T-helper 17 cell (primary cell): Measurements from ENCODE around the gene ZNF358. TPM values are rescaled to one million over a fixed set of nuclear protein-coding genes. Genes with fewer than 3 reads are reported as not detected.

Experiments used
- ATAC-seq: fragments of 150-1000 bp; cut with Tn5 transposase; 2 replicates; pipeline ENCODE4 v1.10.0; 2021; ENCODE audit warnings: mild to moderate bottlenecking, moderate library complexity
- DNase-seq, 3 donors: peaks; one replicate each; pipeline versions ENCODE4 v3.0.0 to v3.0.0-alpha.2; 2020 to 2021
- H3K9me3 ChIP-seq: one replicate; pipeline ENCODE4 v1.7.0; 2013; ENCODE audit warnings: low read length, mild to moderate bottlenecking; ENCODE audit not compliant: control insufficient read depth, poor library complexity, severe bottlenecking
- H3K27ac Mint-ChIP-seq: one replicate; pipeline ENCODE4 v1.8.0; 2022; ENCODE audit warnings: mild to moderate bottlenecking, moderate library complexity, mixed read lengths
- H3K27me3 Mint-ChIP-seq: one replicate; pipeline ENCODE4 v1.8.0; 2022; ENCODE audit warnings: mixed read lengths
- H3K36me3 Mint-ChIP-seq: one replicate; pipeline ENCODE4 v1.8.0; 2022; ENCODE audit warnings: low read depth, mixed read lengths
- H3K4me1 Mint-ChIP-seq: one replicate; pipeline ENCODE4 v1.8.0; 2022; ENCODE audit warnings: mild to moderate bottlenecking, mixed read lengths
- H3K4me3 Mint-ChIP-seq: one replicate; pipeline ENCODE4 v1.8.0; 2022; ENCODE audit warnings: mild to moderate bottlenecking, moderate library complexity, mixed read lengths
- total RNA-seq, 4 donors: library from RNA in 2 of 4; stranded (reverse) in 2 of 4; gene quantifications; one replicate each; pipeline ENCODE4 v1.2.3 and lab custom pipeline; 2022 to 2026

The ZNF358 gene
- total RNA-seq, 2 donors from 2014 or later, result 4.1 to 5.1 TPM

DNA sequence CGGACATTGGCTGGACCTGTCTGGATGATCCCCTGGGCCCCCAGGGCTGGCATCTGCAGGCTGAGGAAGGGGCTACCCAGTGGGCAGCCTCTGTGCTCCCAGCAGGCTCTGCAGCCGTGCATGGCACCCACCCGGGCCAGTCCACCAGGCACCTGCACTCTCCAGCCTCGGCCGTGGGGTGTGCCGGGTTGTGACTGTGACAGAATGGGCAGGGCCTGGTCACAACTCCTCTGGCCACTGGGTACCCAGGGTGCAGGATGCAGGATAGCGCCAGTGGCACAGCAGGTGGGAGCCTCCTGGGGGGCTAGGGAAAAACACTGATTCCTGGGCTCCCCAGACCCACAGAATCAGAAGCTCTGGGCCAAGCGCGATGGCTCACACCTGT is 37.1 kb upstream of the ZNF358 start:
- no peaks in the 10 kb centered on the region for H3K36me3 Mint-ChIP-seq
- H3K9me3 ChIP-seq, result no peaks in the 10 kb centered on the region
- no peaks in the 10 kb centered on the region for H3K27me3 Mint-ChIP-seq
- peaks cover 8% of the 10 kb centered on the region for H3K4me1 Mint-ChIP-seq
- no peak overlapping the region for H3K4me3 Mint-ChIP-seq
- ATAC-seq (no peak), DNase-seq (no peak)
- H3K27ac Mint-ChIP-seq, result peak overlapping the region; percentile 72

DNA sequence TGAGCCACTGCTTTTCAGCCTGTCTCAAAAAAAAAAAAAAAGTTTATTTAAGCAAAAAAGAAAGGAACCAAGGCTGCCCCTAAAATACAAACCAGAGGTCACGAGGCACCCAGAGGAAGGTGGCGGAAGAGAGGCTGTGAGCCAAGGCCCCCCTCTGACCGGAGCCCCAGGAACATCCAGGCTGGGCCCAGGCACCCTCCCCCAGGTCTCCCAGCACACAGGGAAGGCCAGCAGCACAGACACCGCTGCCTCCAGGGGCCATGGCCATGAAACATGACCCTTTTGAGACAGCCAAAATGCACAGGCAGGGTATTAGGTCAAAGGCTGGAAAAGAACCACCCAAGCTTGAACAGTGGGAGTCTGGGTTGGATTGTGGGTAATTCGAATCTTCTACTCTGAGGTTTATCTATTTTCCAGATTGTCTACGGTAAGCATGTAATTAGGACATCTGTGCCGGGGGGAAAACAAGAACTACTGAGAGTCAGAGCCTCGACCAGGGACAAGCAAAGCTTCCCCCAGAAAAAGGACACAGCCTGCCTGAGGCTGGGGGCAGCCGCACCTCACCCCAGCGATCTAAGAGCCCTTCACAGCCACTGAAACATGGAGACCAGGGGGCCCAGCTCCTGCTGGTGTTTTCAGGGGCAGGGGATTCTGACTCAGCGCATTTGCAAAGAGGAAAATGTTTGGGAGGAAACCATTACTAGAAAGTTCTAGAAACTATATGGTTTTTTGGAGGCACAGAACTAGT is 35.5 kb upstream of the ZNF358 start:
- H3K27ac Mint-ChIP-seq, result peak overlapping the region; percentile 72
- no peaks in the 10 kb centered on the region for H3K36me3 Mint-ChIP-seq
- H3K9me3 ChIP-seq, result no peaks in the 10 kb centered on the region
- no peak for DNase-seq
- H3K4me1 Mint-ChIP-seq, result peaks cover 6% of the 10 kb centered on the region
- H3K27me3 Mint-ChIP-seq, result no peaks in the 10 kb centered on the region
- H3K4me3 Mint-ChIP-seq, result peak overlapping the region; percentile 33
- no peak for ATAC-seq

DNA sequence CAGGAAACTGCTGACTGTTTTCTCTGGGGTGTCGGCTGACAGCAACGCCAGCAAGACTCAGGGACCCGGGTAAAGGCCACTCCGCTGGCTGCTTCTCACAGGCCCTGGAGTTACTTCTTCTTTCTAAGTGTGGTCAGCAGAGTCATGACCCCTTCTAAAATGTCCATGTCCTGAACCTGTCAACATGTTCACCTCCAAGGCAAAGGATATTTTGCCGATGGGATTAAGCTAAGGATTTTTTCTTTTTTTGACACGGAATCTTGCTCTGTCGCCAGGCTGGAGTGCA is 35.0 kb upstream of the ZNF358 start:
- Mint-ChIP-seq H3K36me3 (no peaks in the 10 kb centered on the region), H3K27ac (peak overlapping the region; percentile 45), H3K4me1 (peaks cover 6% of the 10 kb centered on the region), H3K4me3 (no peak overlapping the region), H3K27me3 (no peaks in the 10 kb centered on the region)
- DNase-seq (no peak), ATAC-seq (no peak)
- no peaks in the 10 kb centered on the region for H3K9me3 ChIP-seq

DNA sequence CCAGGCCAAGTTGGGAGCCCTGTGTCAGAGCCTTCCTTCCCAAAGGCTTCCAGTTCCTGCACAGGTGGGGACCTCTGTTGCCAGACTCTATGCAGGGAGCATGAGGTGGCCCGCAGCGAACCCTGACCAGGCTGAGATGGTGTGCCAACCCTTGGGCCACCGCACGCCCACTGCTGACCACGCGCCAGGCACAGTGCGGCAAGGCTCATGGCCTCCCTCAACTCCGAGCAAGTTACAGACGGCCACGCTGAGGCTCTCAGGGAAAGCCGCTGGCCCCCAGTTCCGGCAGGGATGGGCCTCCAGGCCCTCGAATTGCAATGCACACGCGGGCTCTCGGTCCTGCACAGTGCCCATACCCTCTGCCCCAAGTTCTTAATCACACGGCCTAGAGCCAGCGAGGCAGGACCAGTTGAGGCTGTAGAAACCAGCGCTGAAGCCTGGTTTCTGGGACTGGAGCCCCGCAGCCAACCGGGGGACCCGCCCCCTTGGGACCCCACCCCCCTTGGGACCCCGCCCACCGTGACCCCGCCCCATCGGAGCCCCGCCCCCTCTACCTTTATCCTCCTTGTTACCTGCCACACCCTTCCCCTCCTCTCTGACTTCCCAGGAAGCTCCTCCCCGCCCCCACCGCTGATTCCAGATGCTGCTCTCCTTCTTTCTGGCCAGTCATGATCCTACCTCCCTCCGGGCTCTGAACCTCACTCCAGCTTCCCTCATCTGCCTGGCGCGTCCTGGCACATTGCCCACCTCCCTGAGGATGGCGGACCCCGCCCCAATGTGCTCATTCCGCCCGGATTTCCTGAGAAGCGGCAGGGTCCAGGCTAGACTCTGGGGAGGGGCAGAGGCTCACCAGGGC is 33.1 kb upstream of the ZNF358 start:
- ATAC-seq, result no peak
- Mint-ChIP-seq H3K4me1 (peaks cover 6% of the 10 kb centered on the region), H3K4me3 (peak overlapping the region; percentile 25), H3K36me3 (no peaks in the 10 kb centered on the region), H3K27ac (peak overlapping the region; percentile 24), H3K27me3 (no peaks in the 10 kb centered on the region)
- no peak for DNase-seq
- no peaks in the 10 kb centered on the region for H3K9me3 ChIP-seq

DNA sequence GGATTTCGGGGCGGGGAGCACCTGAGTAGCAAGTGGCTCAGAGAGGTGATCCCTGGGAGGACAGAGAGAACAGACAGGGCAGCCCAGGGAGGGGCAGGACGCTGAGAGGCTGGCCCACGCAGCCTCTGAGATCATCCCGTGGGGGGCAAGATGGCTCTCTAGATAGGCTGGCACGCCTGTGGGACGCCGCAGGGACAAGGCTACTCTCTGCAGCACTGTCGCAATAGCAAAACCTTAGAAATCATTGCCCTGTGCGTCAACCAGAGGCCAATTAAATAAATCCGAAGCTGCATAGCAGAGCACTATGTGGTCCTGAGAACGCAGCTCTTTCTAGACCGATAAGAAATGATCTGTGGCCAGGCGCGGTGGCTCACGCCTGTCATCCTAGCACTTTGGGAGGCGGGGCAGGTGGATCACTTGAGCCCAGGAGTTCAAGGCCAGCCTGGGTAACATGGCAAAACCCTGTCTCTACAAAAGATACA is 32.1 kb upstream of the ZNF358 start:
- peak overlapping the region; percentile 24 for H3K27ac Mint-ChIP-seq
- H3K27me3 Mint-ChIP-seq, result no peaks in the 10 kb centered on the region
- DNase-seq (no peak), ATAC-seq (no peak)
- no peak overlapping the region for H3K4me3 Mint-ChIP-seq
- H3K9me3 ChIP-seq, result no peaks in the 10 kb centered on the region
- H3K36me3 Mint-ChIP-seq, result no peaks in the 10 kb centered on the region
- peaks cover 6% of the 10 kb centered on the region for H3K4me1 Mint-ChIP-seq

DNA sequence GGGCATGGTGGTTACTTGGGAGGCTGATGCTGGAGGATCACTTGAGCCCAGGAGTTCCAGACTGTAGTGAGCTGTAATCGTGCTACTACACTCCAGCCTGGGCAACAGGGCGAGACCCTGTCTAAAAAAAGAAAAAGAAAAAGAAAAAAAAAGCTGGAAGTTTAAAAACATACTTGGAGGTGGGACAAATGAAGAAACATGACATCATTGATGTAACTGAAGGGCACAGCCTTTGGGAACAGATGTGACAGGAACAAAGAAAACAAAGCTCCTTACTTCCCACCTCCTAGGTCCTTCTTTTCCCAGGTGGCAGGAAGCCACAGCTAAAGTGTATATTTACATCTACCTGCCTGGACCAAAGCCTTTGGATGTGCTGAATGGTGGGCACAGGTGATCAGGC is 29.0 kb upstream of the ZNF358 start:
- ATAC-seq (no peak), DNase-seq (no peak)
- Mint-ChIP-seq H3K36me3 (no peaks in the 10 kb centered on the region), H3K4me1 (peaks cover 8% of the 10 kb centered on the region), H3K4me3 (no peak overlapping the region), H3K27me3 (no peaks in the 10 kb centered on the region), H3K27ac (no peak overlapping the region)
- no peaks in the 10 kb centered on the region for H3K9me3 ChIP-seq

DNA sequence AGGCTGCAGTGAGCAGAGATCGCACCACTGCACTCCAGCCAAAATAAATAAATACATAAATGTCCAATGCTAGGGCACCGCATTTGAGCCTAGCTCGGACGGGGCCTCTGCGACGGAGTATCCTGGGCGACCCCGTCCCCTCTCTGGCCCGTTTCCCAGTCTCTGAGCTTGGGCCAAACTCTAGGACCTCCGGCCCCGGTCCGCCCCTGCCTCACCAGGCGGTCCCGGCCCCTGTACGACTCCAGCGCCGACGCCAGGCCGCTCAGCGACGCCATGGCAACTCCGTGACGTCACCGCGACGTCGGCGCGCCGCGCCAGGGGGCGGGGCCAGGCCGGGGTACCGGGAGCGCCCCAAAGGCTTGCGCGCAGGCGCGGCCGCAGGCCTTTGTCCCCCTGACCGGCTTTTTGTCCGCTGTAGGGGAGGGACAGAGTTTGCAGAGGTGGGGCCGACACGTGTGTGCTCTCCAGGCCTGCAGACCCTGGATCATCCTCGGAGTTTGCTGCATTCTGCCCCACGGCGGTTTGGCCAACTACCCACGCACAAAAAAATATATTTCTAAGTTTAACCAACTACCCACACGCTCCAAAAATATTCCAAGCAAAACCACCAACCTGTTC is 27.1 kb upstream of the ZNF358 start, which contains the start of gene PEX11G:
PEX11G (minus strand) TSS at position 300 of the 618 bp plus-strand sequence; CDS start at position 275, 25 bp downstream.
- H3K27ac Mint-ChIP-seq, result peak within 1 kb of the TSS; percentile 81
- peak within 1 kb of the TSS; percentile 84 for H3K4me3 Mint-ChIP-seq

DNA sequence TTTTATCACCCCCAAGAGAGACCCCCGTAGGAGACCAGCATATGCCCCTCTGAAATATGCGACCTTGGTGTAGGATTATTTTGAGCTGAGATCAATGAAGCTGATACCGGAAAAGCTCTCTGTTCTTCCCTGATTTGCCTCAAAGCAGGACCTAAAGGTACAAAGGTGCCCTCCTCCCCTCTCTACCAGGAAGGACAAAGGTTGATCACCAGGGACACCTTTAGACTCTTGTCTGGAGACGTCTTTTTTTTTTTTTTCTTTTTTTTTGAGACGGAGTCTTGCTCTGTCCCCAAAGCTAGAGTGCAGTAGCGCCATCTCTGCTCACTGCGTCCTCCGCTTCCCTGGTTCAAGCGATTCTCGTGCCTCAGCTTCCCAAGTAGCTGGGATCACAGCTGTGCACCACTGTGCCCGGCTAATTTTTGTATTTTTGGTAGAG is 26.3 kb upstream of the ZNF358 start:
- ATAC-seq, result no peak
- Mint-ChIP-seq H3K4me3 (peak overlapping the region; percentile 84), H3K4me1 (peaks cover 9% of the 10 kb centered on the region), H3K27ac (peak overlapping the region; percentile 66), H3K36me3 (no peaks in the 10 kb centered on the region), H3K27me3 (no peaks in the 10 kb centered on the region)
- no peaks in the 10 kb centered on the region for H3K9me3 ChIP-seq
- no peak for DNase-seq

More for the DNA sequence above, 27.1 kb upstream of the ZNF358 start, which contains the start of gene PEX11G:
- no peaks in the 10 kb centered on the region for H3K9me3 ChIP-seq
- peaks cover 9% of the 10 kb centered on the region for H3K4me1 Mint-ChIP-seq
- ATAC-seq (peak; percentile 96), DNase-seq (peak; percentile 81 to 91 (median 84))
- no peaks in the 10 kb centered on the region for H3K27me3 Mint-ChIP-seq
- no peaks in the 10 kb centered on the region for H3K36me3 Mint-ChIP-seq

DNA sequence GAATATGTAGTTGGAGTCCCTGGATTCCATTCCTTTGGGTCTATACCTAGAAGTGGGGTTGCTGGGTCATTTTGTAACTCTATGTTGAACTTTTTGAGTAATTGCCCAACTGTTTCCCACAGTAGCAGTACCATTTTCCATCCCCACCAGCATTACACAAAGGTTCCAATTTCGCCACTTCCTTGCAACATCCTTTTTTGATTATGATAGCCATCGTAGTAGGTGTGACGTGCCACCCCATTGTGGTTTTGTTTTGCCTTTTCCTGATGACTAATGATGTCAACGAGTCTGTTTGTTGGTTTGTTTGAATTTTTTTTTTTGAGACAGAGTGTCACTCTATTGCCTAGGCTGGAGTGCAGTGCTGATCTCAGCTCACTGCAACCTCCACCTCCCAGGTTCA is 23.8 kb upstream of the ZNF358 start:
- Mint-ChIP-seq H3K36me3 (no peaks in the 10 kb centered on the region), H3K4me3 (no peak overlapping the region), H3K4me1 (peaks cover 14% of the 10 kb centered on the region), H3K27me3 (peaks cover 5% of the 10 kb centered on the region), H3K27ac (no peak overlapping the region)
- H3K9me3 ChIP-seq, result no peaks in the 10 kb centered on the region
- peak; percentile 36 for ATAC-seq
- DNase-seq, result no peak

DNA sequence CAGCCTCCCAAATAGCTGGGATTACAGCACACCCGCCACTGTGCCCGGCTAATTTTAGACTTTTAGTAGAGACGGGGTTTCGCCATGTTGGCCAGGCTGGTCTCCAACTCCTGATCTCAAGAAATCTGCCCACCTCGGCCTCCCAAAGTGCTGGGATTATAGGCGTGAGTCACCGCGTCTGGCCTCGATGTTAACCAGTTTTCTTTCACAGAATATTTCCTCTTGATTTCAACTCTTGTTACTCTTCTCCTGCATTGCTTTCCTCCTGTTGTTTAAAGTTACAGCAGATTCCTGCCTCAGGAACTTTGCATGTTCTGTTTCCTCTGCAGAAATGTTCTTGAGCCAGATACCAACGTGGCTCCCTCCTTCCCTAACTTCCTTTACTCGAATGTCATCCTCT is 23.3 kb upstream of the ZNF358 start:
- H3K9me3 ChIP-seq, result no peaks in the 10 kb centered on the region
- no peak overlapping the region for H3K4me3 Mint-ChIP-seq
- no peak for DNase-seq
- H3K27ac Mint-ChIP-seq, result peak overlapping the region; percentile 57
- peaks cover 14% of the 10 kb centered on the region for H3K4me1 Mint-ChIP-seq
- no peaks in the 10 kb centered on the region for H3K36me3 Mint-ChIP-seq
- H3K27me3 Mint-ChIP-seq, result peaks cover 9% of the 10 kb centered on the region
- no peak for ATAC-seq

DNA sequence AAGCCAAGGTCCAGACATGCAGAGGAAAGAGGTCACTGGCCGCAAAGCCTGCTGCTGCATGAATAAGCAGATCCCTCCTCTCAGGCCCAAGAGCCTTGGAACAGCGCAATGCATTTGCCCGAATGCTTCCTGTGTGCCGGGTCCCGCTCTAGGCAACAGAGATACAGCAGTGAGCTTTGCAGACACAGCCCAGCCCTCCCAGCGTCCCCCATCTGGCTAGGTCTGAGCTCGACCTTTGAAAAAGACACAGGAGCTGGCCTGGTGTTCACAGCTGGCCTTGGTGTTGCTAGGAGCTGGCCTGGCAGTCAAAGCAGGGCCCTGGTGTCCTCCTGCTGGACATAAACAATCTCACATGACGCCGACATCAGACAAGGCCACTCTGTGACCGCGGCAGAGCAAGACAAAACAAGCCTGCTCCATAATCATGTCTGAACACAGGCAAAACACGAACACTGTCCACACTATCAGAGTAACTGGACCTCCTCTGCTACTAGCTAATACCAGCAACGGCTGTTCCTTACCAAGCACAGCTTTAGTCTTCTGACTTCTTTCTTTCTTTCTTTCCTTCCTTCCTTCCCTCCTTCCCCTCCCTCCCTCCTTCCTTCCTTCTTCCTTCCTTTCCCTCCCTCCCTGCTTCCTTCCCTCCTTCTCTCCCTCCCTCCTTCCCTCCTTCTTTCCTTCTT is 21.3 kb upstream of the ZNF358 start:
- Mint-ChIP-seq H3K27ac (no peak overlapping the region), H3K27me3 (peaks cover 23% of the 10 kb centered on the region), H3K36me3 (peaks cover 3% of the 10 kb centered on the region), H3K4me3 (no peak overlapping the region), H3K4me1 (peaks cover 18% of the 10 kb centered on the region)
- H3K9me3 ChIP-seq, result no peaks in the 10 kb centered on the region
- DNase-seq (no peak), ATAC-seq (no peak)

DNA sequence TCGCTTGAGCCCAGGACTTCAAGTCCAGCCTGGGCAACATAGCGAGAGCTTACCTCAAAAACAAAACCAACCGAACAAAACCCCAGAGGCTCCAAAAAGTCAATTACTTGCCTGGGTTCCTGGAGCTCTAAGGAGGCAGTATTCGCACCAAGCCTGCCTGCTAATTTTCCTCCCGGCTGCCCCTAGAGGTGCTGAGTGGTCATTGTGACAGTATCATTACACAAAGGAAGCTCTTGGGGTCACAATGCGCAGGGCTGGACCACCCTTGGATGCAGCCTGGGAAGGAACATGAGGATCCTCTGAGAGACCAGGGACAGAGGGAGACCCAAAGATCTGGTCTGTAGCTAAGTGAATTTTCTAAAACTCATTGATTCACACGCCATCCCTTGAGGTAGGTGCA is 18.6 kb upstream of the ZNF358 start:
- peaks cover 14% of the 10 kb centered on the region for H3K4me1 Mint-ChIP-seq
- H3K9me3 ChIP-seq, result no peaks in the 10 kb centered on the region
- no peak overlapping the region for H3K27ac Mint-ChIP-seq
- ATAC-seq (peak; percentile 54), DNase-seq (no peak)
- H3K27me3 Mint-ChIP-seq, result peaks cover 31% of the 10 kb centered on the region
- H3K4me3 Mint-ChIP-seq, result no peak overlapping the region
- H3K36me3 Mint-ChIP-seq, result peaks cover 3% of the 10 kb centered on the region
